Lower leg skin (tissue), 4 donors: ENCODE results near the gene UBE2D1. TPM values are rescaled to one million over a fixed set of nuclear protein-coding genes. Genes with fewer than 3 reads are reported as not detected.

ENCODE experiments used
- DNase-seq, 2 donors: peaks; one replicate each; pipeline ENCODE4 v3.0.0-alpha.2; 2019; ENCODE audit warnings: low spot score in 2 of 2
- H3K4me3 ChIP-seq: fragments of 200-600 bp; sonication (generic); 2 replicates; pipeline ENCODE4 v1.5.1; 2017; ENCODE audit warnings: mild to moderate bottlenecking, low read depth; ENCODE audit not compliant: poor library complexity, severe bottlenecking
- CTCF ChIP-seq, 3 donors: fragments of 450-650 bp; IDR thresholded peaks; one replicate each; pipeline ENCODE4 v1.5.1; 2016; ENCODE audit warnings: antibody characterized with exemption in 3 of 3, mild to moderate bottlenecking in 3 of 3, moderate library complexity in 2 of 3
- POLR2A ChIP-seq, 2 donors: fragments of 450-650 bp; IDR thresholded peaks; one replicate each; pipeline ENCODE4 v1.6.1; 2016 to 2017; ENCODE audit warnings: antibody characterized with exemption in 2 of 2, mild to moderate bottlenecking in 1 of 2, moderate library complexity in 1 of 2
- WGBS, 2 donors: methylation state at CpG; one replicate each; pipeline ENCODE4 v1.1.5; 2018; 5-methylcytosine and 5-hydroxymethylcytosine counted together
- intact Hi-C: fragments of 100-400 bp; cut with DNase I; formaldehyde crosslinking; loops from one replicate; pipeline ENCODE4 v1.15.0; 2023; ENCODE audit warnings: low total_unique reads
- total RNA-seq, 4 donors: library from RNA; depleted of rRNA; stranded (reverse); fragments of >200 nt; gene quantifications; one replicate each; pipeline ENCODE4 v1.1.0, GENCODE V29; 2016

UBE2D1 gene
- total RNA-seq, 4 donors from 2014 or later, result 4.7 to 7.7 (median 6.3) TPM

DNA sequence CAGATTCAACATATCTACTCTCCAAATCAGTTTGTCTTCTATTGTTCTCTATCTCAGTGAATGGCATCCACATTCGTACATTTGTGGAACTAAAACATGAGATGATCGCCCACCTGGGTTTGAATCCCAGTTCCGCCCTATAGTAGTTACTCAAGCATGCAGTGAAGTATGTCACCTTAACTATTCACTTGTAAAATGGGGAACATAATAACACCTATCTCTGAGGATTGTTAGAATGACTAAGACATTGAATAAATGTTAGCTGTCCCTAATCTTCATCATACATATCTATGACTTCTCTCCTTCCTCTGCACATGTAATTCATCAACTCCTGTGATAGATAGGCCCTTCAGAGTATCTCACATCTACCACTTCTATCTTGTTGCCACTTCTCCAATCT is 24.7 kb downstream of the UBE2D1 start:
- TF ChIP-seq POLR2A (IDR thresholded peaks at IDR 0.05), result no peak
- no peak for TF ChIP-seq CTCF (IDR thresholded peaks at IDR 0.05)
- intact Hi-C loops, result no loop called here

DNA sequence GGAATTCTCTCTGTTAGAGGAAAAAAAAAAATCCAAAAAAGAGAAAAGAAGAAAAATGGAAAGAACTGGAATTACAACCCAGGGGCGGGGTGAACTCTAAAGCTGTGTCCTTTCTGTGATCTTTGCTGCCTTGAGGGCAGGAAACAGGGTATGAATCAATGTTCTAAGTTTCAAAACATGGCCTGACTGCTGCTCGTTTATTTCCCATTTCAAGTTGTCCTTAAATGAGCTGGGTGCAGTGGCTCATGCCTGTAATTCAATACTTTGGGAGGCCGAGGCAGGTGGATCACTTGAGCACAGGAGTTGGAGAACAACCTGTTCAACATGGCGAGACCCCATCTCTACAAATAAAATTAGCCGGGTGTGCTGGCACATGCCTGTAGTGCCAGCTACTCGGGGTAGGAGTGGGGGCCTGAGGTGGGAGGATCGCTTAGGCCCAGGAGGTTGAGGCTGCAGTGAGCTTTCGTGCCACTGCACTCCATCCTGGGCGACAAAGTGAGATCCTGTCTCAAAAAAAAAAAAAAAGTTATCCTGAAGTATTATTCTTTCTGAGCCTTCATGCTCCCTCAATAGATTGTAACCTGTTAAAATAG is 25.7 kb downstream of the UBE2D1 start:
- H3K4me3 ChIP-seq, result no peak overlapping the region
- intact Hi-C loops, result no loop called here
- no peak for TF ChIP-seq CTCF (IDR thresholded peaks at IDR 0.05)
- TF ChIP-seq POLR2A (IDR thresholded peaks at IDR 0.05), result no peak
- DNase-seq, result no peak
- 76 to 78% methylated on average over 9 of the region's 9 CpGs for WGBS, 2 donors

More for the DNA sequence above, 24.7 kb downstream of the UBE2D1 start:
- H3K4me3 ChIP-seq, result no peak overlapping the region
- 96 to 99% methylated on average over 3 of the region's 3 CpGs for WGBS, 2 donors
- DNase-seq, result no peak

GRCh38 chr10:58361353-58361752 is 26.5 kb downstream of the UBE2D1 start:
- 97 to 100% methylated on average over 2 of the region's 2 CpGs for WGBS, 2 donors
- intact Hi-C loops, result no loop called here

DNA sequence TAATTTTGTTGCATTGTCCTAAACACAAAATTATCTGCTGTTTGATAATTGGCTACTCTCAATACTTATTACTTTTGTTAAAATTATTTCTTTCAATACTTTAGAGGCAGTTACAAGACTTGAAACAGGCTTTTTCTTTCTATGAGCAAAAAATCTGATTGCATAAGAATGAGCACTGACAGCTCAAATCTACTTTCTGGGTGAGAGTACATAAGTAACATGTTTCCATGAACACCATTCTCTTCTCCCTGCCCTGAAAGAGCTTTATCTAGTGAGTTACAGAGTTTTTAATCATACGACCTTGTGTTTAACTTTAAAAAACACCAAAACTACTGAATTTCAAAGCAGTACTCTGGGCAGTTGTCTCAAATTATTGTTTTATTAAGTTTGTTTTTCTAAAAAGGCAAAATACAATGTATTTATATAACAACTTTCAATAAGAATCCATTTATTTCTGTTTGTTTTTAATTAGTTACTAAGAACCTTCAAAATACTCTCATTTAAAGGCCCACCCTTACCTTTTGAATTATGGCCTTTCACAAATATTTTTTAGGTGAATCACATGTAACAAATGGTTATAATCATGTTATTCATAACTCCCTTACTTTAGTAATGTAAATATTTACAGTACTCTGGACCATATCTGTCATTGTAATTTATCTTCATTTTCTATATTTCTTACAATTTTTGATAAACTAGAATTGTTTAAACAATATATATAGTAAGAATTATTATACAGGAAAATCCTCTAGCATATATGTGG is 27.4 kb downstream of the UBE2D1 start:
- DNase-seq, result no peak
- TF ChIP-seq CTCF (IDR thresholded peaks at IDR 0.05) (no peak), POLR2A (IDR thresholded peaks at IDR 0.05) (no peak)
- no peak overlapping the region for H3K4me3 ChIP-seq
- WGBS, 2 donors, result 95 to 97% methylated on average over 1 of the region's 1 CpG
- intact Hi-C loops, result no loop called here

More at GRCh38 chr10:58361353-58361752, 26.5 kb downstream of the UBE2D1 start:
- no peak for TF ChIP-seq CTCF (IDR thresholded peaks at IDR 0.05)
- TF ChIP-seq POLR2A (IDR thresholded peaks at IDR 0.05), result no peak
- DNase-seq, result no peak
- no peak overlapping the region for H3K4me3 ChIP-seq

GRCh38 chr10:58367069-58367468 is 32.3 kb downstream of the UBE2D1 start:
- TF ChIP-seq POLR2A (IDR thresholded peaks at IDR 0.05) (no peak), CTCF (IDR thresholded peaks at IDR 0.05) (no peak)
- DNase-seq, result no peak
- intact Hi-C loops, result no loop called here
- WGBS, 2 donors, result 87 to 89% methylated on average over 3 of the region's 3 CpGs
- H3K4me3 ChIP-seq, result no peak overlapping the region
